DND-41 (cell line): Measurements from ENCODE around the gene FGFR3.

Experiments
- ATAC-seq: fragments of 200-7000 bp; cut with Tn5 transposase; 3 replicates; pipeline ENCODE4 v1.9.1; 2021; ENCODE audit warnings: low read depth; ENCODE audit not compliant: insufficient read depth
- DNase-seq: peaks from one replicate; pipeline ENCODE4 v3.0.0-alpha.2; 2020
- H2AFZ ChIP-seq: 2 replicates; pipeline ENCODE4 v1.6.0; 2012; ENCODE audit warnings: low read depth, low read length
- H3K27ac ChIP-seq: 2 replicates; pipeline ENCODE4 v1.5.1; 2012; ENCODE audit warnings: low read length, inconsistent platforms
- H3K27me3 ChIP-seq: fragments of 200-600 bp; sonication (generic); 2 replicates; pipeline ENCODE4 v1.6.0; 2012; ENCODE audit warnings: low read length, mild to moderate bottlenecking, inconsistent platforms; ENCODE audit not compliant: insufficient read depth, poor library complexity
- H3K36me3 ChIP-seq: 2 replicates; pipeline ENCODE4 v1.5.1; 2012; ENCODE audit warnings: low read length, inconsistent platforms; ENCODE audit not compliant: insufficient read depth
- H3K4me1 ChIP-seq: 2 replicates; pipeline ENCODE4 v1.5.1; 2012; ENCODE audit warnings: mild to moderate bottlenecking, low read length; ENCODE audit not compliant: insufficient read depth
- H3K4me2 ChIP-seq: 2 replicates; pipeline ENCODE4 v1.6.0; 2012; ENCODE audit warnings: mild to moderate bottlenecking, moderate library complexity, low read length, inconsistent platforms; ENCODE audit not compliant: insufficient read depth
- H3K4me3 ChIP-seq, 2 experiments: fragments of 200-600 bp in 1 of 2; shearing (Covaris generic) in 1 of 2; 2 replicates each; pipeline ENCODE4 v1.5.1; 2012 to 2016; ENCODE audit warnings: inconsistent platforms in 2 of 2, low read length in 2 of 2, mild to moderate bottlenecking in 2 of 2, low read depth in 1 of 2, moderate library complexity in 1 of 2
- H3K79me2 ChIP-seq: 2 replicates; pipeline ENCODE4 v1.6.0; 2012; ENCODE audit warnings: low read length, inconsistent platforms; ENCODE audit not compliant: insufficient read depth
- H3K9ac ChIP-seq: 2 replicates; pipeline ENCODE4 v1.6.0; 2012; ENCODE audit warnings: low read depth, mild to moderate bottlenecking, inconsistent platforms, low read length, moderate library complexity
- H3K9me3 ChIP-seq: 2 replicates; pipeline ENCODE4 v1.5.1; 2012; ENCODE audit warnings: low read length, moderate library complexity, mild to moderate bottlenecking, inconsistent platforms; ENCODE audit not compliant: insufficient read depth, severe bottlenecking
- H4K20me1 ChIP-seq: 2 replicates; pipeline ENCODE4 v1.6.0; 2012; ENCODE audit warnings: low read length; ENCODE audit not compliant: insufficient read depth
- CTCF ChIP-seq: IDR thresholded peaks from 2 replicates; pipeline ENCODE4 v1.5.1; 2012; ENCODE audit warnings: borderline replicate concordance, low read length, moderate library complexity, mild to moderate bottlenecking; ENCODE audit not compliant: poor library complexity, severe bottlenecking; ENCODE audit errors: extremely low read depth
- EZH2 ChIP-seq: IDR thresholded peaks from 3 replicates; pipeline ENCODE4 v1.6.1; 2012; ENCODE audit warnings: borderline replicate concordance, low read depth, mild to moderate bottlenecking, moderate library complexity, low read length, inconsistent platforms; ENCODE audit not compliant: severe bottlenecking

FGFR3 gene

DNA sequence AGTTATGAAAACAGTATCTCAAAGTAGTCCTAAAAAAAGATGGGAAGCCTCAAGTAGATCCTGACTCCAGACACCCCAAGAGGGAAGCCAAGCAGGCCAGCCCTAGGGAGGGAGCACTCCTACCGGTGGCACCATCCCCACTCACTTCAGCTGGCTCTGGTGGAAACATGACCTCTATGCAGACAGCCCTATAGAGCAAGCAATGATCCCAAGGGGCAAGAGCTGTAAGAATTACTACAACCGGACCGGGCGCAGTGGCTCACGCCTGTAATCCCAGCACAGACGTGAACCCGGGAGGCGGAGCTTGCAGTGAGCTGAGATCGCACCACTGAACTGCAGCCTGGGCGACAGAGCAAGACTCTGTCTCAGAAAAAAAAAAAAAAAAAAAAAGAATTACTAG lies 57.2 kb downstream of the FGFR3 start:
- Histone ChIP-seq H3K9ac (no peak overlapping the region), H3K36me3 (peaks cover 39% of the 10 kb centered on the region), H3K4me2 (no peak overlapping the region), H3K4me3 (no peak overlapping the region), H3K9me3 (no peaks in the 10 kb centered on the region), H3K27ac (no peak overlapping the region), H3K4me1 (peaks cover 37% of the 10 kb centered on the region), H4K20me1 (peaks cover 43% of the 10 kb centered on the region; the same call in 1 of the 2 replicates), H3K79me2 (peaks cover 85% of the 10 kb centered on the region), H2AFZ (no peak overlapping the region), H3K27me3 (no peaks in the 10 kb centered on the region)
- no peak for ATAC-seq
- no peak for DNase-seq
- TF ChIP-seq EZH2 (no peak), CTCF (no peak)

DNA sequence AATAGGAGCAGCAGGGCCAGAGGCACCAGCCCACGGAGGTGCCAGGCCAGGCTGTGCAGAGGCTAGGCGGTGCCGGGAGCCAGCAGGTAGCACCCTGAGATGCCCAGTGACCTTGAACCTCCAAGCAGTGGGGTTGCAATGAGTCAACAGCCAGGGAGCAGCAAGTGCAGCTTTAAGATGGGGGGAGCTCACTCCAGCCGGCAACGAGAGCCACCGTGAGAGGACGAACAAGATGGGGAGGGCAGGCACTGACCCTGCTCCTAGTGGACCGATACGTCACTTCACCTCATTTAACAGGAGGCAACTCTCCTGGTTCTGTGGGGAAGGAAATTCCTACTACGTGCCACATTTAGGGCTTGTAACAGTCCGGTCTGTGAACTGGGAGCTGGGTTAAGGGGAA lies 58.1 kb downstream of the FGFR3 start:
- no peak overlapping the region for H3K9ac ChIP-seq
- peaks cover 45% of the 10 kb centered on the region; the same call in 1 of the 2 replicates for H4K20me1 ChIP-seq
- no peaks in the 10 kb centered on the region for H3K27me3 ChIP-seq
- peaks cover 85% of the 10 kb centered on the region for H3K79me2 ChIP-seq
- H2AFZ ChIP-seq, result no peak overlapping the region
- TF ChIP-seq CTCF (no peak), EZH2 (no peak)
- H3K4me2 ChIP-seq, result no peak overlapping the region
- no peak overlapping the region for H3K4me3 ChIP-seq
- no peaks in the 10 kb centered on the region for H3K9me3 ChIP-seq
- no peak overlapping the region for H3K27ac ChIP-seq
- DNase-seq (no peak), ATAC-seq (no peak)
- H3K36me3 ChIP-seq, result peaks cover 35% of the 10 kb centered on the region
- H3K4me1 ChIP-seq, result peaks cover 39% of the 10 kb centered on the region

DNA sequence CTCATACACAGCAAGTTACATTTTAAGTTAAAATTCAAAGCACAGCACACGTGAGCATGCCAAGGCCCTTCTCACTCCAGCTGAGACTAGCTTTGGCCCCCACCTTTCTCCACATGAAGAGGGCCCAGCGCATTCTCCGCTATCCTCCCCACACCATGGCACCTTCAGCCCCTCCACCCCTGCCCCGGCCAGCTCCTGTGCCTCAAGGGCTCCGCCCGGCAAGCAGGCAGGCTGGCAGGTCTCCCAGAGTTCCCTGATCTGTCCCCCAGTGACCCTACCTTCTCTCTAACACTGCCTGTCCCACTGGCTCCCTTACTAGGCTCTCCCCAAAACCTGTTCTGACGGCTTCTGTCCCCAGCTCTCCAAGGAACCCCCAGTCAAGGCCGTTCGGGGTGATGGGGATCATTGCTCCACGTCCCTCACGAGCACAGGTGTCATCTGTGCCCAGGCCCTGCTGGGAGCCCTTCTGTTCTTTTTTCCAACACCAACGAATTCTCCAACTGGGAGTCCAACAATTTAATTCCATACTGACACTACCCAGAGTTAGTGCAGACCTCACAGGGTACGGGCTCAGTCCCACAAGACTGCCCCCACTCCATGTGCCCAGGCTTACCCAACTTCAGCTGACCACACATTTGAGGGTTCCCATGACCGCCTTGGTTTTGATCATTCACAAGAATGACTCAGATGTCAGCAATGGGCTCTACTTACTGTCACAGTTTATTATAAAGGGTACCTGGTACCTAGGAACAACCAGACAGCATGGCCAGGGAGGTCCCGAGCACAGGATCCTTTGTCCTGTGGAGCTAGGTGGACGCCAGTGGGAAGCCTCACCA lies 58.7 kb downstream of the FGFR3 start:
- no peak overlapping the region for H3K27ac ChIP-seq
- H3K79me2 ChIP-seq, result peaks cover 85% of the 10 kb centered on the region

More for the DNA sequence above, 58.7 kb downstream of the FGFR3 start:
- ATAC-seq (no peak), DNase-seq (no peak)
- Histone ChIP-seq H3K4me2 (no peak overlapping the region), H3K4me1 (peaks cover 41% of the 10 kb centered on the region), H3K36me3 (peaks cover 29% of the 10 kb centered on the region), H2AFZ (no peak overlapping the region), H3K9me3 (no peaks in the 10 kb centered on the region), H3K9ac (no peak overlapping the region), H4K20me1 (peaks cover 41% of the 10 kb centered on the region; the same call in 1 of the 2 replicates), H3K4me3 (no peak overlapping the region), H3K27me3 (no peaks in the 10 kb centered on the region)
- no peak for TF ChIP-seq CTCF
- TF ChIP-seq EZH2, result no peak
